Measurements from ENCODE around the gene PRDM2.

DNA sequence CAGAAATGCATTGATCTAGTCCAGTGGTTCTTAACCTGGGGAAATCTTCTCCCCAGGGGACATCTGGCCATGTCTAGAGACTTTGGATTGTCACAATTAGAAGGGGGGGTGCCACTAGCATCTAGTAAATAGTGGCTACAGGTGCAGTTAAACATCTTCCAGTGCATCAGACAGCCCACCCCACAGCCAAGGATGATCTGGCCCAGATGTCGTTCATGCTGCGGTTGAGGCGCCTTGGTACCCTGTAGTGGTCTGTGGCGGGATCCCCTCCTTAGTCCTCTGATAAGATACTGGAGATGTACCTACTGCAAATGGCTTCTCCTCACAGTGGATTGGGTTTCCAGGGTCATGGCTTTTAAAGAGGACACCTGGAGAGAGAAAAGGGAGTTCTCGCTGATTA, 69.8 kb downstream of the PRDM2 start:
- TF ChIP-seq CTCF (conservative IDR thresholded peaks at IDR 0.05; ENCODE audit: low read depth, low read length) (no peak), EZH2 (IDR thresholded peaks at IDR 0.05; ENCODE audit: borderline replicate concordance, low read depth, low read length, poor library complexity, severe bottlenecking) (no peak)
